RWPE1 (cell line): ENCODE results near the gene THAP3.

Source experiments
- CTCF ChIA-PET: fragments of 350-600 bp; sonication (Branson Sonifier 250); formaldehyde crosslinking; extraction: SDS; loops from one replicate; lab custom pipeline; 2021; lab: Yijun Ruan, JAX
- POLR2A ChIA-PET: fragments of 400-600 bp; formaldehyde crosslinking; extraction: SDS; loops from one replicate; lab custom pipeline; 2020; ENCODE audit warnings: antibody characterized with exemption; ENCODE audit not compliant: low non-redundant PET; lab: Yijun Ruan, JAX
- DNase-seq: peaks from one replicate; pipeline ENCODE4 v3.0.0; 2012; ENCODE audit warnings: low spot score
- H3K27ac ChIP-seq: fragments of 450-650 bp; 2 replicates; pipeline ENCODE4 v1.5.1; 2017
- TF ChIP-seq, protein P1 (sequence below): fragments of 450-650 bp; conservative IDR thresholded peaks from 2 replicates; pipeline ENCODE4 v1.5.1; 2017; ENCODE audit warnings: low read depth, mild to moderate bottlenecking

The THAP3 gene

DNA sequence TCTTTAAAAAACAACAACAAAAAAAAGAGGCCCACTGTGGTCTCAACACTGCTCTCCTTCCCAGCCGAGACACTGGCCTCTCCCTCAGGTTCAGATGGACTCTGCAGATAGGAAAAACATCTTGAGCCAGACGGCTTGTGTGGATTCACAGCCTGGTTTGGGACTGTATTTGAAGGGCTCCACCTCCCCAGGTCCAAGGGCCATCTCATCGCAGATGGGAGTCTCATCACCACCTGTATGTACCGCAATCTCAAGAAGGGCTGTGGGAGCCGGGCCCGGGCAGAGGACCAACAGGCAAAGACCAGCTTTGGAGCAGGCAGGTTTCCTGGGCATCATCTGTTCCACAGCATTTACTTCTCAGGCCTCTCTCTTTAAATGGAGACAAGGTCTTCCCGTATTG lies 34.6 kb upstream of the THAP3 start:
- CTCF ChIA-PET, result no interaction called here
- TF ChIP-seq, protein P1, sequence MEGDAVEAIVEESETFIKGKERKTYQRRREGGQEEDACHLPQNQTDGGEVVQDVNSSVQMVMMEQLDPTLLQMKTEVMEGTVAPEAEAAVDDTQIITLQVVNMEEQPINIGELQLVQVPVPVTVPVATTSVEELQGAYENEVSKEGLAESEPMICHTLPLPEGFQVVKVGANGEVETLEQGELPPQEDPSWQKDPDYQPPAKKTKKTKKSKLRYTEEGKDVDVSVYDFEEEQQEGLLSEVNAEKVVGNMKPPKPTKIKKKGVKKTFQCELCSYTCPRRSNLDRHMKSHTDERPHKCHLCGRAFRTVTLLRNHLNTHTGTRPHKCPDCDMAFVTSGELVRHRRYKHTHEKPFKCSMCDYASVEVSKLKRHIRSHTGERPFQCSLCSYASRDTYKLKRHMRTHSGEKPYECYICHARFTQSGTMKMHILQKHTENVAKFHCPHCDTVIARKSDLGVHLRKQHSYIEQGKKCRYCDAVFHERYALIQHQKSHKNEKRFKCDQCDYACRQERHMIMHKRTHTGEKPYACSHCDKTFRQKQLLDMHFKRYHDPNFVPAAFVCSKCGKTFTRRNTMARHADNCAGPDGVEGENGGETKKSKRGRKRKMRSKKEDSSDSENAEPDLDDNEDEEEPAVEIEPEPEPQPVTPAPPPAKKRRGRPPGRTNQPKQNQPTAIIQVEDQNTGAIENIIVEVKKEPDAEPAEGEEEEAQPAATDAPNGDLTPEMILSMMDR, result no peak
- DNase-seq, result no peak
- POLR2A ChIA-PET, result interaction anchor here (0.7 to 1.1 kb wide), 2 partner anchors 9 kb away, joined by 3 to 4 read pairs; no protein-coding TSS in a partner anchor
- peak overlapping the region; percentile 98 for H3K27ac ChIP-seq

DNA sequence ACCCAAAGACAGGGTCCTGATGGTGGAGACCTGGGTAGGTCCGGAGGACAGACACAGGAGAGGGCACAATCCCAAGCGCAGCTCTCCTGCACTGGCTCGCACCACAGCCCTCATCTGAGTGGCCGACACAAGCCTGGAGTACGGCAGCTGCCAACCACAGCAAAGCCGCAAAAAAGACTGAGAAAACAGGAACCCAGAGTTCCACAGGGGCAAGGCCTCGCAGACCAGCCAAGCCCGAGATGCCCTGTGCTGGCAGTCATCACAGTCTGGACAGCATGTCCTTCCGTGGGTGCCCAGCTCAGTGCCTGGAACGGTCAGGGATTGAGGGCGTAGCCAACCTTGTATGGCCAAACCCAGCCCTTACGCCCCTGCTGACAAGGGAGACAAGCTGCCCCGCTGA lies 33.4 kb upstream of the THAP3 start:
- CTCF ChIA-PET, result interaction anchor here (1.0 kb wide), 1 partner anchor 10 kb away, joined by 5 read pairs; no protein-coding TSS in a partner anchor
- DNase-seq, result no peak

DNA sequence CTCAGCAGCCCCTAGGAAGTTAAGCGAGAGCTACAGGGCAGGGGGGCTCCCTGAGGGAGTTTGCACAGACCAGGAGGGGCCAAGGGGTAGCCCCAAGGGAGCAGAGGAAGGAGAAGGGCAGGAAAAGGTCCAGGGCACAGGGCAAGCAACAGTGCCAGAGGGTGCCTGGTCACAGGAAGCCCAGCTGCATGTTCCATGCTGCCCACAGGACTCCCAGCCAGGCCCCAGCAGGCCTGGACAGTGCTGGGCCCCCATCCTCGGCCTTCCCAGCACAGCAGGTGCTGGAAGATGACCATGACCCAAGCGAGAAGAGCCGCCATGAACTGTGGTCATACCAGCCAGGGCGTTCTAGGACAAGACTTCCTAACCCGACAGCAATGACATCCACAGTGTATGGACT lies 33.0 kb upstream of the THAP3 start:
- CTCF ChIA-PET, result interaction anchor here (0.6 to 1.0 kb wide), 2 partner anchors 10 to 15 kb away, joined by 4 to 5 read pairs; no protein-coding TSS in a partner anchor
- peak overlapping the region; percentile 61 for H3K27ac ChIP-seq
- TF ChIP-seq, protein P1, result no peak
- POLR2A ChIA-PET, result no interaction called here
- no peak for DNase-seq

More for the DNA sequence above, 33.4 kb upstream of the THAP3 start:
- TF ChIP-seq, protein P1, result no peak
- H3K27ac ChIP-seq, result peak overlapping the region; percentile 61
- POLR2A ChIA-PET, result no interaction called here

DNA sequence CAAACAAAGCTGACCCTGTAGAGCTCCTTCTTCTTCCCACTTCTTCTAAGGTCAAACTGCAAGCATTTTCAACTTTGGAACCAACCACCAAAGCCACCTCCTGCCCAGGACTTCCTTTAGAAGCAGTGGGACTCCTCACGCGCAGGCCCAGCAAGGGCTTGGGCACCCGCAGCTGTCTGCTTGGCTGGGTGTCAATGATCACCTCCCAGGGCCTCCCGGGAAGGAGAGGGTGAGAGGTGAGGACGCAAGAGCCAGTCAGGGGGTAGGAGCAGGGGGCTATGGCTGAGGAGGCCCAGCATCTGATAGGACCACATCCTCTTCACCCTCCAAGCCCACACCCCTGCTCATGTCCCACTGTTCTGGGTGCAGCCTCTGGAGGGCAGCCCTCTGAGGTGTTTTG lies 32.2 kb upstream of the THAP3 start:
- TF ChIP-seq, protein P1, result no peak
- DNase-seq, result no peak
- CTCF ChIA-PET, result no interaction called here
- peak overlapping the region; percentile 61 for H3K27ac ChIP-seq
- POLR2A ChIA-PET, result no interaction called here

DNA sequence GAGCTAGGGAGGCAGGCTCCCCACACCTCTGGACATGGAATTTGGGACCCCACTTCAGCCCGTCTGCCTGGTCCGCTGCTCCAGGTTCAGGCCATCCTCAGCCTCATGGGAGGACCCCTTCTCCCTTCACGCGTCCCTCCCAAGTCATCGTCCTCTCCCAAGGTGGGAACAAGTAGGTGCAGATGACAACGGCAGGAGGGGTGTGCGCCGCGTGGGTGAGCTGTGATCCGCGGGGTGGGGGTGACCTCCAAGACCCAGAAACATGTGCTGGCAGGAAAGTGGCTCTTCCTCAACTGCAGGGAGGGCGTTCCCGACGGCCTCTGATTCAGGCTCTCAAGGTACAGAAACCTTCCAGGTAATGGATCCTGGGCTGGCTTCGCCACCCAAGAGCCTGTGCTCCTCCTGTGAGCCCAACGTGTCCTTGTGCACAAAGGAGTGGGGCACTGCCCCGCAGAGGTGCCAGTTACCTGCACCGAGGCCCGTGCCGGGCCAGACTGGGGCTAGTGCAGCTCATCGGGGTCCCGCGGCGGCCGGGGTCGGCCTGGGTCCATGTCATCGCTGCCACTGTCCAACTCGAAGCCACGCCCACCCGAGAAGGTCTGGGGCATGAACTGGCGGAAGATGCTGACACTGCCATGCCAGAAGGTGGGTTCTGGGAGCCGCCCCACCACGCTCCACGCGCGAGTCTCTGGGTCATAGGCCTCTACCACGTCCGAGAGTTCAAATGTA lies 31.6 kb upstream of the THAP3 start:
- H3K27ac ChIP-seq, result peak overlapping the region; percentile 61
- DNase-seq, result no peak
- CTCF ChIA-PET, result no interaction called here
- POLR2A ChIA-PET, result no interaction called here
- TF ChIP-seq, protein P1, result no peak

DNA sequence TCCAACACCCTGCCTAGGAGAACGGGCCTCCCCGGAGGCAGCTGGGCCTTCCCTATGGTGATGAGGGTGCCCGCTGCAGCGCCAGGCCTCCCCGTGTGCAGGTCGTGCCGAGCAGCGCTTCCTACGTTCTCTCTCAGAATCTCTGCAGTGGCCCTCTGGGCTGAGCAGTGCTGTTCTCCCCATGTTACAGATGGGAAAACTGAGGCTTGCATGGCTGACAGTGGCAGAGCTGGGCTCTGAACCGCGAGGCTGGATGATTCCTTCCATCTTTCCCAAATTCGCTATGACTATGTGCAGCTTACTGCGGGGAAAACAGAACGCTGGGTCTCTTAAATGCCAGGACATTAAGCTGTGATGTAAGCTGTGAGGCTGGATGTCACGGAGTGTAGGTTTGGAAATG lies 30.9 kb upstream of the THAP3 start:
- TF ChIP-seq, protein P1, result no peak
- POLR2A ChIA-PET, result no interaction called here
- CTCF ChIA-PET, result no interaction called here
- no peak for DNase-seq
- H3K27ac ChIP-seq, result peak overlapping the region; percentile 61
